NCI-H446 treated with DMSO at 0.1 percent for 48 hours (cell line): ENCODE results near the gene APOB.

Experiments used
- DNase-seq: peaks from one replicate; lab custom pipeline; 2025; lab: John Stamatoyannopoulos, UW

Gene APOB, protein sequence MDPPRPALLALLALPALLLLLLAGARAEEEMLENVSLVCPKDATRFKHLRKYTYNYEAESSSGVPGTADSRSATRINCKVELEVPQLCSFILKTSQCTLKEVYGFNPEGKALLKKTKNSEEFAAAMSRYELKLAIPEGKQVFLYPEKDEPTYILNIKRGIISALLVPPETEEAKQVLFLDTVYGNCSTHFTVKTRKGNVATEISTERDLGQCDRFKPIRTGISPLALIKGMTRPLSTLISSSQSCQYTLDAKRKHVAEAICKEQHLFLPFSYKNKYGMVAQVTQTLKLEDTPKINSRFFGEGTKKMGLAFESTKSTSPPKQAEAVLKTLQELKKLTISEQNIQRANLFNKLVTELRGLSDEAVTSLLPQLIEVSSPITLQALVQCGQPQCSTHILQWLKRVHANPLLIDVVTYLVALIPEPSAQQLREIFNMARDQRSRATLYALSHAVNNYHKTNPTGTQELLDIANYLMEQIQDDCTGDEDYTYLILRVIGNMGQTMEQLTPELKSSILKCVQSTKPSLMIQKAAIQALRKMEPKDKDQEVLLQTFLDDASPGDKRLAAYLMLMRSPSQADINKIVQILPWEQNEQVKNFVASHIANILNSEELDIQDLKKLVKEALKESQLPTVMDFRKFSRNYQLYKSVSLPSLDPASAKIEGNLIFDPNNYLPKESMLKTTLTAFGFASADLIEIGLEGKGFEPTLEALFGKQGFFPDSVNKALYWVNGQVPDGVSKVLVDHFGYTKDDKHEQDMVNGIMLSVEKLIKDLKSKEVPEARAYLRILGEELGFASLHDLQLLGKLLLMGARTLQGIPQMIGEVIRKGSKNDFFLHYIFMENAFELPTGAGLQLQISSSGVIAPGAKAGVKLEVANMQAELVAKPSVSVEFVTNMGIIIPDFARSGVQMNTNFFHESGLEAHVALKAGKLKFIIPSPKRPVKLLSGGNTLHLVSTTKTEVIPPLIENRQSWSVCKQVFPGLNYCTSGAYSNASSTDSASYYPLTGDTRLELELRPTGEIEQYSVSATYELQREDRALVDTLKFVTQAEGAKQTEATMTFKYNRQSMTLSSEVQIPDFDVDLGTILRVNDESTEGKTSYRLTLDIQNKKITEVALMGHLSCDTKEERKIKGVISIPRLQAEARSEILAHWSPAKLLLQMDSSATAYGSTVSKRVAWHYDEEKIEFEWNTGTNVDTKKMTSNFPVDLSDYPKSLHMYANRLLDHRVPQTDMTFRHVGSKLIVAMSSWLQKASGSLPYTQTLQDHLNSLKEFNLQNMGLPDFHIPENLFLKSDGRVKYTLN (N-terminal part only)

DNA sequence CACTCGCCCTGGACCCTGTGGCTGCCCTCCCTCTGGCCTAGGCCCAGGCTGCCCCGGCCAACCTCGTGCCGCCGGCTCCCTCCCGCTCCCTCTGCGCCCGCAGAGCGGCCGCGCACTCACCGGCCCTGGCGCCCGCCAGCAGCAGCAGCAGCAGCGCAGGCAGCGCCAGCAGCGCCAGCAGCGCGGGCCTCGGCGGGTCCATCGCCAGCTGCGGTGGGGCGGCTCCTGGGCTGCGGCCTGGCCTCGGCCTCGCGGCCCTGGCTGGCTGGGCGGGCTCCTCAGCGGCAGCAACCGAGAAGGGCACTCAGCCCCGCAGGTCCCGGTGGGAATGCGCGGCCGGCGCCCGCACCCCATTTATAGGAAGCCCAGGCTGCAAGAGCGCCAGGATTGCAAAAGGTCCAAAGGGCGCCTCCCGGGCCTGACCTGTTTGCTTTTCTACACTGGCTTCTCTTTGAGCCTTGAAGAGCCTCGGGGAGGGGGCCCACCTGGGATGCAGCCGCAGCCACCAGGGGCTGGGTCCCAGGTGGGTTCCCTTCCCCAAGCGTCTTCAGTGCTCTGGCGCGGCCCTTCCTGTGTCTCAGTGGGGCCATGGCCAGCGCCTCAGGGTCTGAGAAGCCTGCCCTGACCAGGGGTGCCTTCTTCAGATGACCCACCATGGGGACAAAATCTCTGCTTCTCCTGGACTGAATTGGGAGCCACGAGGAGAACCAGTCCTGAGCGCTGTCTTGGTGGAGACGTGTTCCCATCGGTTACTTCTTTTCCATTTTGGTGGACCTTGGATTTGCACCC lies at the start of gene APOB:
TSS of gene APOB (minus strand) at position 330 of the 789 bp plus-strand sequence. CDS start at position 202, 128 bp downstream.
- DNase-seq = no peak

DNA sequence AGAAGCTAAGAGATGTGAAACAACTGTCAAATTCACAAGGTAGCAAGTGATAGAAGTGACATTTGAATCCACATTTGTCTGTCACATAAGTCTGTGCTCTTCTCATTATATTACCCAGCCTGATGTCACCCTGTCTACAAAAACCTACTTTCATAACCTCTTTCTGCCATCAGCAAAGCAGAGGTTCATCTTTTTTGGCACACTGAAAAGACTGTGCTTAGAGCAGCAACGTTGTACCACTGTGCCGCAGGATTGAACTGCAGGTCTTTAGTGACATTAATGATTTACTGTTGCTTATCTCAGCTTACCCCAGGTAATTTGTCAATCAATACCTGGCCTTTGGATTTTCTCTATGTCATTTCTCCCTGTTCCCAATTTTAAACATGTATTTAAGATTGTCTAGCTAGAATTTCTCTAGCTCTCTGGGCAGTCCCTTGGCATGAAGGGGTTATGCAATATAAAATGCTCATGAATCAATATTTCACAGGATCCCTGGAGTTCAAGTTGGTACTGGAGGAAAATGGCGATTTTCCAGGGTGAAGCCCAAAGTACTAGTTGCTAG lies 48.5 kb upstream of the APOB start:
- no peak for DNase-seq

DNA sequence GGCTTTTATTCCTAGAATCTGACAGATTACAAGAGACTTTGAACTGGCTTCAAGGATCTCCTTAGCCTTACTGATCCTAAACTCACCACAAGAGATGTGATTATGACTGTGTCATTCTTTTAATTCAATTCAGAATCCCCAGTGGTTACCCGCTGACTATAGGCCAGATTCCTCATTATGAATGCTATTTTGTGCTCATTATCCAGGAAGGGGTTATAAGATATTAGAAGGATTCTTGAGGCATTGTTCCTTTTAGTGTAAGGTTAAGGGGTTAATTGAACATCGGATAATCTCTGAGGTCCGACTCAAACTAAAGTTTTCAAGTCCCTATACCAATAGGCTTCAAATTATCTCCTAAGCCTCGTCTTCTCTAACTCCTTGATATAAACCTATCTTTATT lies 40.5 kb upstream of the APOB start:
- no peak for DNase-seq

DNA sequence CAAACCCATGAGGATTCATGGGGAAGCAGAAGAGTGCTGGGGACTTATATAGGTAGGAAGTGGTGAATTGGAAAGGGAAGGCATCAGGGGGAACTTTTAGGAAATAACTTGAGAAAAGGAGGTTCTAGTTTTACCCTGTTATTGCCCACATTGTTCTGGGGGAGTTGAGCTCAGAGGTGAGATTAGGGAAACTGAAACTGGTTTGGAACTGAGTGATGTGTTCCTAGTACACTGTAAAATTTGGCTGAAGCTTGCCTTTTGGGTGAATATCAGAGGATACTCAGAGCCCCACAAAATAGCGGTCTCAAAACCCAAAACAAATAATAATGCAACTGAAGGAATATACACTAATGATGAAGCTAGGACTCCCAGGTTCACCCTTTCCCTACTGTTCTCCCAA lies 39.6 kb upstream of the APOB start:
- no peak for DNase-seq

DNA sequence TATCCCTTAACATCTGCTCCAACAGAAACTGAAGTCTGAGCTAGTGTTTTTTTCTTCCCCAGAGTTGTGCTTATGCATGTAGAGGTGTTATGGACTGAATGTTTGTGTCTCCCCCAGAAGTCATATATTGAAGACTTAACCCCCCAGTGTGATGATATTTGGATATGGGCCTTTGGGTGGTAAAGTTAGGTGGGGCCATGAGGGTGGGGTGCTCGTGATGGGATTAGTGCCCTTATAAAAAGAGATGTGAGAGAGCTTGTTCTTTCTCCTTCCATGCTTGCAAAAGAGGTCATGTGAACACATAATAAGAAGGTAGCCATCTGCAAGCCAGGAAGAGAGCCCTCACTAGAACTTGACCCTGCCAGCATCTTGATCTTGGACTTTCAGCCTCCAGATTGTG lies 34.4 kb upstream of the APOB start:
- no peak for DNase-seq

DNA sequence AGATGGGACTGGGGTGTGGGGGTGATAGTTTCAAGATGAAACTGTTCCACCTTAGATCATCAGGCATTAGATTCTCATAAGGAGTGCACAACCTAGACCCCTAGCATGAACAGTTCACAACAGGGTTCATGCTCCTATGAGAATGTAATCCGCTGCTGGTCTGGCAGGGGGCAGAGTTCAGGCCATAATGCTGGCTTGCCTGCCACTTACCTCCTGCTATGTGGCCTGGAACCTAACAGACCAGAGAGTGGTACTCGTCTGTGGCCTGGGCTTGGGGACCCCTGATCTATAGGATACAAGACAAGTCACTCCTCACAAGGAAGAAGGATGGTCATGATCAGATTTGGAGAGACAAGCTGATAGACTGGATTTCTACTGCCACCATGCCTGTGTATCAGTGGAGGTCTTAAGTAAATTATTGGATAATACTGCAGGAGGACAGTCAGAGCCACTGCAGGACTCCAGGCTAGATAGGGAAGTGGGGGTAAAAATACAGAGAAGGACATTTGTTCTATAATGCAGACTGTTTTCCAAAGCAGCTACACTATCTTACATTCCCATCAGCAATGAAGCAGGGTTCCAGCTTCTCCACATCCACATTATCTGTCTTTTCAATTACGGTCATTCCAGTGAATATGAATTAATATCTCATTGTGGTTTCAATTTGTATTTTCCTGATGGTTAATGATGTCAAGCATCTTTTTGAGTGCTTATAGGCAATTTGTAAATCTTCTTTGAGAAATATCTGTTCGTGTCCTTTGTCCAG lies 28.8 kb upstream of the APOB start:
- no peak for DNase-seq

DNA sequence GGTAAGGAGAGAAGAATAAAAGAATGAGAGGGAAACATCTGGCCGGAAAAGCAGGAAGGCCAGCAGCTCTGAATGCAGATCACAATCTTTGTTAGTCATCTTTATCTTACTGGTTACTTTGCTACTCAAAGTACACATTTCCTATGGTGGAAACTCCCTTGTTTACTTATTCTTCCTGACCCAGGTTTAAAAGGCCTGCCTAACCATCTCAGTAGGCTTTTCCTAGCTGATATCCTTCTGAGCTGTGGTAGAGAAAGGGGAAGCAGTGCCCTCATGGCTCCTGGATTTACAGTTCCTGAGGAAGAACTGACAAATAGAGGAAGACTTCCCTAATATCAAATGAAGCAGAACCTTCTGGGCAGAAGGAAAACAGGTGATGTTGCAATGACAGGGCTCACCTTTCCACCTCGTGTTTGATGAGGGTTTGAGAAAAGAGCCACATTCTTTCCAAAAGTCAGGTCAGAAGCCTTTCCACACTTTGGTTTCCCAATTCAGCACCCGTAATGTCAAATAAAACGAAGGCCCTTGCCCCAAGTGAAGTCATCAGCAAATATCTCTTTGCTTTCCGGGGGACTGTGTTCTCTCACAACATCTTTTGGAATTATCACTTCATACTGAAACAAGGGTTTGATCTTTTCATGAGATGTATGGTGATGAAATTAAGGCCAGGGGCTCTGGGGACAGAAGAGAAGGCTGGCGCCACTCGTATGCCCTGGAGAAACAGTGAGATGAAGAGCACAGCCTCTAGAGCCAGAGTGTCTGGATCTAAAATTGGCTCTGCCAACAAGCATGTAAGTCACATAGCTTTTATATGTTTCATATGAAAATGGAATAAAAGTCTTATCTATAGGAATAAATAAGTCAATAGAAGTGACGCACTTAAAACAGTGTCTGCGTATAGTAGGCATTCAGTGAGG lies 26.7 kb upstream of the APOB start:
- DNase-seq = no peak

DNA sequence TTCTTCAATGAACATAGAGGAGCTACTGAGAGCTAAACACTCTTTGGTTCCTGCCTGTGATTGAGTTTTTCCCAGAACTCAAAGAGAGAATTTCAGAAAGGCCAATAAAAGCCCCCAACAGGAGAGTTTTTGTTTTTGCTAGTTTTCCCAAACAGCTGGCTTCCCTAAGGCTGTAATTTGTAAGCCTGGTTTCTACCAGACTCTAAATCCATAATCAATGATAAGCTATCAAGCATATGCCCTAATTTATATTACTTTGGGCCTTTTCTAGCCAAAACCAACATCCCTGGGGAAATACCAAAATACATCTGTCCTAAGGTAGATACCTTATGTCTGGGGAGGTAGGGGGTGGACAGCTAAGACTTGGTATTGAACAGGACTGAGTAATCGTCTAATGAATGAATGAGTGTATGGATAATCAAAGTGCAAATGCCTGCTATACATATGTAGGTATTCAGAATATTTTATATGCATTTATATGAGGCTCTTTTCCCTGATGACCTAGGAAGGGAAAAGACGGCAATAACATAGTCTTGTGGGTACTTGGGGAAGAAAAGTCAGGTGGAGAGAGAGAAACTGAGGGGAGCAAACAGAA lies 26.0 kb upstream of the APOB start:
- no peak for DNase-seq

DNA sequence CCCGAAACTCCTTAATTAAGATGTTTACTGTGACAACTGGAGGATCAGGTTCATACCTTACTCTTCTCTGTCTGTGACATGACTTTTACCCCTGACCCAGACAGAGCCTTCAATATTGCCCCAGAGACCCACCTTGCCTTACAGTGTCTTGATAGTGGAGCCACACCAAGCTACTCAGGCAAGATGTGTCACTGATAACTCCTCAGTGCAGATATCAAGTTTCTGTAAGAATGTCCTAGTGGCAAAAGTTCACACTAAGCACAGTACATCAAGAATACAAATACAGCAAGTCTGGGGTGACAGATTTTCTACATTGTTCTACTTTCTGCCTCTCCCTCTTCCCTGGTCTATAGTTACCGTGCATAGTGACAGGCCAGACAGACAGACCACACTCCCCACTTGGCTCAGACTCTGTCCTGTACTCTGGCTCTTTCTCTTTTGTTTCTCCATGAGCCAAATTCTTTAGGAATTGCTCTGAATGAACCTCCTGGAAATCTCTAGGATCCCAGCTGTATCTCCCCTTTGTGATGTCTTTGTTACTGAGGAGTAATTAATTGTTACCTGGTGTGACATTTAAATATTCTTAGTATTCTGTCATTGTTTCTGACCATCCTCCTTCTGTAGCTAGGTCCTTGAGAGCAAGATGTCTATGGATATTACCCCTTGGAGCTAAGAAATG lies 24.1 kb upstream of the APOB start:
- no peak for DNase-seq

DNA sequence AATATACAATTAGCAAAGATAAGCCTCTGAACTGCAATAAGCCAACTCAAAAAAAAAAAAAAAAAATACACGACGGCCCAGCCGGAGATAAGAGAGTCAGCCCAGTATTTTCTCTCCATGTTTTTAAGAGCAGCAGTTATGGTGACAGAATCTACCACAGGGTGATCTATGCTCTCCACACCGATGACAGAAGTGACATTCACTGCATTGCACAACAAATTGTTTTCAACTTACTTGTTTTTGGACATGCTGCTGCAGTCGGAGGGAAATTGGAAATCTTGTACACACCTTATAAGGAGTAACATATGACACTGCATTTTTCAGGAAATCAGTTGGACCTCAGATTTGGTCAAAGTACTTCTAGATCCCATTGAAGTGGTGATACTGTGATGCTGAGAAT lies 23.3 kb upstream of the APOB start:
- DNase-seq = no peak

DNA sequence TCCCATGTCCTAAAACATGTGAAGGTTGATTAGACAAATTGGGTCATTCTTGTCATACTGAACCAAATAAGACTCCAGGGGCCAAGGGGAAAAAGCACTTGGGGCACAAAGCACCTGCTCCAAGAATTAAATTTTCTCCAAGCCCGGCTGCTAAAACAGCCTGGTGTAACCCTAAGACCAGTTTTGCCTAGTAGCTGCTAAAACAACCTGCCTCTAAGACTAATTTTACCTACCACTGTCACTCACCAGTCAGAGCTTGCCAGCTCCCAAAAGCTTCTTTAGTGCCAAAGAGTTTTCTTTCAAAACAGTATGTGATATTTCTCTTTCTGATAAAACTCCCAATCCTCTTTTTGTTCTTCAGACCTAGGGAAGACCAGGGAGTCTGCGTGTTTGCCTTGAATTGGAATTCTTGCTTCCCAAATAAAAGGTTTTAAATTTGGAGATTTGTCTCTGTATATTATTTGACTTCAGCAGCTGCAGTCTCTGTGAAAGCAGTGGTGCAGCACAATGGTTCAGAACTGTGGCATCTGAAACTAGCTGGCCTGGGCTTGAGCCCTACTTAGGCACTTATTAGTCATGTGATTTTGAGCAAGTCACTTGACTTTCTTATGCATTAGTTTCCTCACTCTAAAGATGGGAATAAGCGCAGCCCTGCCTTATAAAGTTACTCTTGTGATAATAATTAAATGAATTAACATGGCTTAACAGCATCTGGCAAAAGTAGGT lies 16.2 kb upstream of the APOB start:
- DNase-seq = no peak

DNA sequence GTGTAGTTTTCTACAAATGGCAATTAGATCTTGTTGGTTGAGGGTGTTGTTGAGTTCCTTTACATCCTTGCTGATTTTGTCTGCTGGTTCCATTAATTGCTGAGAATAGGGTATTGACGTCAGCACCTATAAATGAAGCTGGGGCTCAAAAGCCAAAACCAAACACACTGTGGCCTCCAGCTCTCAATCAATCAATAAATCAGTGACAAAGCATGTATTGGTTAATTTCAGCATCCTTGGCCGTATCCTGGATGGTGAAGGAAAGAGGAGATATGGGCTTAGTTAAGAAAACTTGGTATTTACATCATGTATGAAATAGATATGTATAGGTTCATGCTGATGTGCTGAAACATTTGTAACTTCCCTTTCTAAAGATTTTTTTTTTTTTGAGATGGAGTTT lies 13.2 kb upstream of the APOB start:
- DNase-seq = no peak

DNA sequence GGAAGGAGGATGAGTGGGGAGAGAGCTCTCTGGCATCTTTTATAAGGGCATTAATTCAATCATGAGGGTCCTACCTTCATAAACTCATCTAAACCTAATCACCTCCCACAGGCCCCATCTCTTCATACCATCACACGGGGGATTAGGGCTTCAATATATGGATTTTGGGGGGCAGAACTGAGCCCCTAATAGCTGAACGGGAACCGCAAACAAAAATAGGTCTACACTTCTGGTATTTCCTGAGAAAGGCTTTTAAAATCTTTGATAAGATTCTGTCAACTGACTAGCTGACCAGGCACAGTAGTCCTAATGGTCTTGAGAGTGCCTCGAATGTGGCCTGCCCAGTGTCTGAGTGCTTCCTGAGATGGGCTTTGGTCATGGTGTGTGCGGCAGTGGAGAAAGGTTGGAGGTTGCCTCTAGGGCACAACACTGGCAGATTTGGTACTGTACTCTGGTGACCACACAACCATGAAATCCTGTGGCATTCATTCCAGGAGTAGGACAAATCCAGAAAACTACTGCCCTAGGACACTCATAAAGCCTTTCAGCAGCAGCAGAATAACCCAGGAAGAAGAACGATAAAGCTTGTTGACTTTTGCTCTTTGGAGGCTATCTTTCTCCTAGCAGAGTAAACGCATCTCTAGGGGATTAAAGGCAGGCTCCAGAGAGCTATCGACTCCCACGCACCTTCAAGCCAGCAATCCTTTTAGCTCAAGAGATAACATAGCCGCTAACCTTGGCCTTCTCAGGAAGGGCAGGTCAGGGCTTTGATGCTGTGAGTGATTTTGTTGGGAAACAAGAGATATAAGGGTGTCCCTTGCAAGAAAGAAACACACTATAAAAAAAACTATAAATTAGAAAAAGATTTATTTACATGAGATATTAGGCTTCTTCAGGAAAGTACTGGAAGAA lies 12.3 kb upstream of the APOB start:
- DNase-seq = no peak

DNA sequence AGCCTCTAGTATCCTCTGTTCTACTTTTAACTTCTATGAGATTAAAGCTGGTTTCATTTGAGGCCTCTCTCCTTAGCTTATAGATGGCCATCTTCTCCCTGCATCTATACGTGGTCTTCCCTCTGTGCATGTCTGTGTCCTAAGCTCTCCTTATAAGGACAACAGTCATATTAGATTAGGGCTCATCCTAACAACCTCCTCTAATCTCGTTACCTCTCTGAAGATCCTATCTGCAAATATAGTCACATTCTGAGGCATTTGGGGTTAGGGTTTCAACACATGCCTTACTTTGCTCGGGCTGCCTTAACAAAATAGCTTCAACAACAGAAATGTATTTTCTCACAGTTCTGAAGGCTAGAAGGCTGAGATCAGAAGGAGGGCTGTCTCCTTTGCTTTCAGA lies 11.6 kb upstream of the APOB start:
- DNase-seq = no peak

DNA sequence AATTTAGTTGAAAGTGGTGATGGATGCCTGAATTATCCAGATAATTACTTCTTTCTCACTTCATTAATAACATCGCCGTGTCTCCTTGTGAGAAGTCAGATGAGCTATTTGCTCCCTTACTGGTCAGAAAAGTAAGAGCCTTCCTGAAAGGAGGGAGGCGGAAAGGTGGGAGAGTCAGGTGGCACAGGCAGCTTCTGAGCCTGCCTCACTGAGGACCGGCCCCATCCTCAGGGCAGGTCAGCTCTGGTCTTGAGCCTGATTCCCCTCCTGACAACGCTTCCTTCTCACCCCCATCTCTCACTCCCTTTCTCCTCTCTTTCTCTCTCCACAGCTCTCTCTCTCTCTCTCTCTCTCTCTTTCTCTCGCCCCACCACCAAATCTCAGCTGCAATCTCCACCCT lies 10.1 kb upstream of the APOB start:
- DNase-seq = no peak

DNA sequence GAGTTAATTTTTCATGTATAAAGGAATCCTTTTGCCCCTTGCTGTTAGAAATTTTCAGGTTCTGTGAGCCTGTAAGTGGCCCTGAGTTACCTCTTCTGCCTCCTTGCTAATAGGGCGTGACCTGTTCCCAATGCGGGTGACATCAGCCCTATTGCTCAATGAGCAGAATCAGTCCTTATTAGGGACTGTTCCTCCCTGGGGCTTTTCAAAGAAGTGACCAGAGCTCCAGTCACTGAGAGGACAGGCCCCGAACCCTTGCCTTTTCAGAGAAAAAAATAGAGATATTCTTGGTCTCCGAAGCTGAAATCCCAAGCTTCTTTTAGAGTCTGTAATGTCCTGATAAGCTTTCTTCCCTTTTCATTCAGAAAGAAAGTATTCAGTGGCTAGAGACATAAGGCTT lies 8.2 kb upstream of the APOB start:
- no peak for DNase-seq

DNA sequence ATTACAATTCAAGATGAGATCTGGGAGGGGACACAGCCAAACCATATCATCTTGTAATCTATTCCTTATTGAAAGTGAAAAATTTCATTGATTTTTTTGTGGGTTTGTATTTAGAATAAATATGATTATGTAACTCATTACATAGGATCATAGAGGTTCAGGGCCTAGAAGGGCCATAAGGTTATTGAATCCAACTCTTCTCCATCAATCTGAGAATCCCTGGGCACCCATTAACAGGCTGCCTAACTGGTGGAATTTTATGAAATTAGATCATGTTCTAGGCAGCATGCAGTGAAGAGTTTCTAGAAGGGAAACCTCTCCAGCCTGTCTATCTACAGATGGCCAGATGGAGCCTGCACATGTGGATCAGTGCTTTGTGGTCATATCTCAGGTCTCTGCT lies 6.3 kb upstream of the APOB start:
- no peak for DNase-seq
